ENCODE data around the gene RPL28.
A peak's percentile ranks its signal among the peaks of the same experiment; 100 is the strongest.

Gene RPL28

DNA sequence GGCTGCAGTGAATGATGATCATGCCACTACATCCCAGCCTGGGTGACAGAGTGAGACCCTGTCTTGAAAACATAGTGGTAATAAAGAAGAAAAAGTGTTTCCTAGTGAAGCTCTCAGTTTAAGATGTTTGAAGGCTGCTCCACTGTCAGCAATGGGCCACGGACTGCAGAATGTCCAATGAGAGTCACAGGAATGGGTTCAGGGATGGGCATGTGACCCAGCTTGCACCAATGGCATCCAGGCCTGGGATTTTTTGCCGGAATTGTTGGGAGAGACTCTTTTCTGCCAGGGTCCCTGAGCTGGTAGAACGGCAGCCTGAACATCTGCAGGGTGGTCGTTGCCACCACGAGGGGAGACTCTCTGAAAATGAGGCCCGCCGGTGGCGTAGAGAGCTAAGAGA, 51.1 kb downstream of the RPL28 start:
- no peaks in the 10 kb centered on the region for H3K9me3 ChIP-seq (ENCODE audit: control insufficient read depth, insufficient read depth, low read length)
- H3K9ac ChIP-seq (ENCODE audit: low read depth, low read length) = no peak overlapping the region
- no peaks in the 10 kb centered on the region for H3K36me3 ChIP-seq (ENCODE audit: control insufficient read depth, insufficient read depth, low read length)
- no peak overlapping the region for H3K27ac ChIP-seq (ENCODE audit: low read depth, low read length)
- no peak overlapping the region for H3K4me3 ChIP-seq (ENCODE audit: low read depth, low read length)
- peaks cover 4% of the 10 kb centered on the region; the same call in 1 of the 2 replicates for H3K4me1 ChIP-seq (ENCODE audit: control insufficient read depth, insufficient read depth, low read length)
- H3K27me3 ChIP-seq (ENCODE audit: control insufficient read depth, insufficient read depth, low read length) = peaks cover 39% of the 10 kb centered on the region

DNA sequence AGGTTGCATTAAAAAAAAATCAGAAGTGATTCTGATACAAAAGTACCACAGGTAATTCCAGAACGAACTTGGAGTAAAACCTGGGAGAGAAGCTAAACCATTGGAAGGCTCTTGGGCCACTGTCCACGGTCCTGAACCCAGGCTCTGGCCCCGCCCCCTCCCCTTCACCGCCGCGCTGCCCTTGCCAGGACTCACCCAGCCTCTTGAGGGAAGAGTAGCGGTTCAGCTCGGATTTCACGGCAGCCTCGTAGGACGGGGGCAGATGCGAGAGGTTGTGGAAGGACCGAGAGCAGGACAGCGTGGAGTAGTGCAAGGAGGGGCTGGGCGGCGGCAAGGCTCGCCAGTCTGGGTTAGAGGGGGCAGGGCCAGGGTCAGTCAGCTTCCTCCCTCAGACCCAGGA, 51.7 kb downstream of the RPL28 start:
- peaks cover 44% of the 10 kb centered on the region for H3K27me3 ChIP-seq (ENCODE audit: control insufficient read depth, insufficient read depth, low read length)
- H3K9ac ChIP-seq (ENCODE audit: low read depth, low read length) = no peak overlapping the region
- H3K4me3 ChIP-seq (ENCODE audit: low read depth, low read length) = no peak overlapping the region
- no peak overlapping the region for H3K27ac ChIP-seq (ENCODE audit: low read depth, low read length)
- H3K4me1 ChIP-seq (ENCODE audit: control insufficient read depth, insufficient read depth, low read length) = peaks cover 4% of the 10 kb centered on the region; the same call in 1 of the 2 replicates
- H3K36me3 ChIP-seq (ENCODE audit: control insufficient read depth, insufficient read depth, low read length) = no peaks in the 10 kb centered on the region
- H3K9me3 ChIP-seq (ENCODE audit: control insufficient read depth, insufficient read depth, low read length) = no peaks in the 10 kb centered on the region

DNA sequence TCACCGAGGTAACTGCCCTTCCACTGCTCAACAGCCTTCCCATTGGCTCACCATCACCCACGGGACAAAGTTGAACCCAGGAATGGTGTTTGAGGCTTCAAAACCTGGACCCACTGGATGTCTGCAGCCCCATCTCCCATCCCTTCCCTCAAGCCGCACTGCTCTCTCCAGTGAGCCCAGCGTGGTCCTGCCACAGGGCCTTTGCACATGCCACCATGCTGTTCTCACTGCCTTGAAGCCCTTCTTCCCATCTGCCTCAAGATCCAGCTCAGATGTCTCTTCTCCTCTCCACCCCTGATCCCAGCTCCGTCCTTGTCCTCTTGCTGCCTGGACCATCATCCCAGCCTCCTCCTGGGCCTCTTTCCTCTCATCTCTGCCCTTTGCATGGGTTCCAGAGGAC, 53.3 kb downstream of the RPL28 start:
- no peak overlapping the region for H3K27ac ChIP-seq (ENCODE audit: low read depth, low read length)
- H3K36me3 ChIP-seq (ENCODE audit: control insufficient read depth, insufficient read depth, low read length) = no peaks in the 10 kb centered on the region
- H3K4me1 ChIP-seq (ENCODE audit: control insufficient read depth, insufficient read depth, low read length) = peaks cover 4% of the 10 kb centered on the region; the same call in 1 of the 2 replicates
- no peak overlapping the region for H3K4me3 ChIP-seq (ENCODE audit: low read depth, low read length)
- no peaks in the 10 kb centered on the region for H3K9me3 ChIP-seq (ENCODE audit: control insufficient read depth, insufficient read depth, low read length)
- no peak overlapping the region for H3K9ac ChIP-seq (ENCODE audit: low read depth, low read length)
- peaks cover 61% of the 10 kb centered on the region for H3K27me3 ChIP-seq (ENCODE audit: control insufficient read depth, insufficient read depth, low read length)

DNA sequence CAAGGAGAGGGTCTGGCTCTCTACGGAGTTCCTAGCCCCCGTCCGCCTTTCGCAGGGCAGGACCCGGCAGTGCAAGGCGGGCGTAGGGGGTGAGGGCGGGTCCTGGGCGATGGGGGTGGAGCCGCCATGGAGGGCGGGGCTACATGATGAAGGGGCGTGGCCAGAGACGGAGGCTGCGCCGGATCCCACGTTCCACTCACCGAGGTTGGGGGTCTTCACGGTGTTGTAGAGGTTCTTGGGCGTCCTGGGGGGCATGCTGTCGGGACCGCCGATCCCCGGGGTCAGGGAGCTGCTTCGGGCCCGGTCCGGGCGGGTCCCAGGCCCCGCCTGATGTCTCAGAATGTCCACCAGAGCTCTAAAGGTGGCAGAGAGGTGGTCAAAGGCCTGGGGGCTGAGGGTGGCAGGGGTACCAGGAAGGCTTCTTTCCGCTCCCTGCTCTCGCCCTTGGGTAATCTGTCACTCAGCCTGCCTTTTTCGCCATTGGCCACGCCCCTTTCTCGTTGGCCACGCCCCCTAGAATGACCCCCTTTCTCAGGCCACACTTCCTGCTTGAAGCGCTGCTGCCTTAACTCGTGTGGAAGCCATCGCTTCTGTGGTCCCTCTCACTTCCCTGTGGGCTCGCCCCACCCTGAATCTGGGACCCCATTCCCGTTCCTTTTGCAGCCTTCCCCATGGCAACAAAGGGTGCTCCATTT, 54.8 kb downstream of the RPL28 start:
- H3K9ac ChIP-seq (ENCODE audit: low read depth, low read length) = no peak overlapping the region
- H3K36me3 ChIP-seq (ENCODE audit: control insufficient read depth, insufficient read depth, low read length) = no peaks in the 10 kb centered on the region
- peak overlapping the region; percentile 66 for H3K4me3 ChIP-seq (ENCODE audit: low read depth, low read length)
- peaks cover 76% of the 10 kb centered on the region for H3K27me3 ChIP-seq (ENCODE audit: control insufficient read depth, insufficient read depth, low read length)
- no peaks in the 10 kb centered on the region for H3K9me3 ChIP-seq (ENCODE audit: control insufficient read depth, insufficient read depth, low read length)
- H3K4me1 ChIP-seq (ENCODE audit: control insufficient read depth, insufficient read depth, low read length) = peaks cover 4% of the 10 kb centered on the region; the same call in 1 of the 2 replicates
- no peak overlapping the region for H3K27ac ChIP-seq (ENCODE audit: low read depth, low read length)

DNA sequence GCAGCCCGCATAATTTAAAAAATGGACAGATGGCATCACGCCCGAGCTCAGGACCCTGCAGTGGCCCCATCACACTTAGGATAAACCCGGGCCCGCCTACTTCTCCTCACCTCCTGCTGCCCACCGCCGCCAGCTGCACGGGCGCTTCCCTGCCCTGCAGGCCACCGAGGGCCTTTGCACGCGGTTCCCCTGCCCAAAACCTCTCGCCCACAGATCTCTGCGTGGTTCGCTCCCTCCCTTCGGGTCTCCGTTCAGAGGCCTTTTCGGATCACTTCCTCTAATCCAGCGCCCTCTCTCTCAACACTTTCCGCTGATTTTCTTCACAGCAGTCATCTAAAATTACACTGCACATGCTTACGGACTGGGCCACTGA, 55.6 kb downstream of the RPL28 start:
- Histone ChIP-seq H3K9ac (ENCODE audit: low read depth, low read length) (no peak overlapping the region), H3K4me1 (ENCODE audit: control insufficient read depth, insufficient read depth, low read length) (peaks cover 4% of the 10 kb centered on the region; the same call in 1 of the 2 replicates), H3K9me3 (ENCODE audit: control insufficient read depth, insufficient read depth, low read length) (no peaks in the 10 kb centered on the region), H3K4me3 (ENCODE audit: low read depth, low read length) (peak overlapping the region; percentile 66), H3K36me3 (ENCODE audit: control insufficient read depth, insufficient read depth, low read length) (no peaks in the 10 kb centered on the region), H3K27me3 (ENCODE audit: control insufficient read depth, insufficient read depth, low read length) (peaks cover 81% of the 10 kb centered on the region), H3K27ac (ENCODE audit: low read depth, low read length) (no peak overlapping the region)

DNA sequence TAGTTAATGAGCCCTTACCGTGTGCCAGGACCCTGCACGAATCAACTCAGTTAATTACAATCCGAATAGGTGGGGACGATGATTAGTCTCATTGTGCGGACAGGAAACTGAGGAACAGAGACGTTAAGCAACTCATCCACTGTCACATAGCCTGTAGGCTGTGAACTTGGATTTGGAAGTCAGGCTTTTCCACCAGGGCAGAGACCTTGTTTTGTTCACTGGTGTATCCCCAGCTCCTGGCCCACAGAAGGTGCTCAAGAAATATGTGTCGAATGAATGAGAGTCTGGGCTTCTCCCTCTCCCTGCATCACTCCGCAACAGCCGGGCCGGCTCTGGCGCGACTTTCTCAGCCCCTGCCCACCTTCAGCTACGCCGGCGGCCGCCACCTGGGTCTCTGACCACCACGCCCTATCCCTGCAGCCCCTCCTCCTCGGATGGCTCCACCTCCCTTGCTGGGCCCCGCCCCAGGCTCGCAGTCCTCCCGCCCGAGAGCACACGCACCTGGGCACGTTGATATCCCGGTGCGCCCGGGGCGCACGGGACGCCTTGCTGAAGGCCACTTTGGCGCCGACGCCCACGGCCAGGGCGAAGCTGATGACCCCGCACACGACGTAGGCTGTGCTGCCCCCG, 56.1 kb downstream of the RPL28 start:
- H3K27me3 ChIP-seq (ENCODE audit: control insufficient read depth, insufficient read depth, low read length) = peaks cover 86% of the 10 kb centered on the region
- peaks cover 4% of the 10 kb centered on the region; the same call in 1 of the 2 replicates for H3K4me1 ChIP-seq (ENCODE audit: control insufficient read depth, insufficient read depth, low read length)
- H3K4me3 ChIP-seq (ENCODE audit: low read depth, low read length) = peak overlapping the region; percentile 66; the same call in 1 of the 2 replicates
- H3K36me3 ChIP-seq (ENCODE audit: control insufficient read depth, insufficient read depth, low read length) = no peaks in the 10 kb centered on the region
- H3K9me3 ChIP-seq (ENCODE audit: control insufficient read depth, insufficient read depth, low read length) = no peaks in the 10 kb centered on the region
- H3K9ac ChIP-seq (ENCODE audit: low read depth, low read length) = no peak overlapping the region
- no peak overlapping the region for H3K27ac ChIP-seq (ENCODE audit: low read depth, low read length)

DNA sequence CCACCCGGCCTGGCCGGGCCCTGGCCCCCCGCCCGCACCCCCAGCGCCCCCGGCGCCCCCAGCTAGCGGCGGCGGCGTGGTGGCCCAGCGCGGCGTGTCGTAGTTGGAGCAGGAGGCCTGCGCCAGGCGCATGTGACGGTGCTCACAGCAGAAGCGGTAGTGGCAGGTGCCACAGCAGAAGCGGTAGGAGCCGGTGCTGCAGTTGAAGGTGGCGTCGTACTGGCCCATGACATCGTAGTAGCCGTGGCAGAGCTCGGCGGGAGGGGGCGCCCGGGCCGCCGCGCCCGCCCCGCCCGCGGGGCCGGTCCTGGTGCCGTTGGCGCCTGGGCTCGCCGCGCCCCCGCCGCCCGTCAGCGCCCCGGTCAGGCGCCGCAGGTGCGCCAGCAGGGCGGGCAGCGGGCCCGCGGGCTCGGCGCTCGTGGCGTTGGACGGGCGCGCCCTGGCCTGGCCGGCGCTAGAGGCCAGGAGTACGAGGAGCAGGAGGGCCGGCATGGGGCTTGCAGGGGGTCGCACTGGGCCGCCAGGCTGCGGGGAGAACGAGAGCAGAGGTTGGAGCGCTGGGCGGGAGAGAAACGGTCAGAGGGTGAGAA, 56.7 kb downstream of the RPL28 start:
- Histone ChIP-seq H3K27me3 (ENCODE audit: control insufficient read depth, insufficient read depth, low read length) (peaks cover 93% of the 10 kb centered on the region), H3K4me3 (ENCODE audit: low read depth, low read length) (no peak overlapping the region; the same call in 1 of the 2 replicates), H3K4me1 (ENCODE audit: control insufficient read depth, insufficient read depth, low read length) (peaks cover 4% of the 10 kb centered on the region; the same call in 1 of the 2 replicates), H3K9me3 (ENCODE audit: control insufficient read depth, insufficient read depth, low read length) (no peaks in the 10 kb centered on the region), H3K27ac (ENCODE audit: low read depth, low read length) (no peak overlapping the region), H3K9ac (ENCODE audit: low read depth, low read length) (no peak overlapping the region), H3K36me3 (ENCODE audit: control insufficient read depth, insufficient read depth, low read length) (no peaks in the 10 kb centered on the region)

DNA sequence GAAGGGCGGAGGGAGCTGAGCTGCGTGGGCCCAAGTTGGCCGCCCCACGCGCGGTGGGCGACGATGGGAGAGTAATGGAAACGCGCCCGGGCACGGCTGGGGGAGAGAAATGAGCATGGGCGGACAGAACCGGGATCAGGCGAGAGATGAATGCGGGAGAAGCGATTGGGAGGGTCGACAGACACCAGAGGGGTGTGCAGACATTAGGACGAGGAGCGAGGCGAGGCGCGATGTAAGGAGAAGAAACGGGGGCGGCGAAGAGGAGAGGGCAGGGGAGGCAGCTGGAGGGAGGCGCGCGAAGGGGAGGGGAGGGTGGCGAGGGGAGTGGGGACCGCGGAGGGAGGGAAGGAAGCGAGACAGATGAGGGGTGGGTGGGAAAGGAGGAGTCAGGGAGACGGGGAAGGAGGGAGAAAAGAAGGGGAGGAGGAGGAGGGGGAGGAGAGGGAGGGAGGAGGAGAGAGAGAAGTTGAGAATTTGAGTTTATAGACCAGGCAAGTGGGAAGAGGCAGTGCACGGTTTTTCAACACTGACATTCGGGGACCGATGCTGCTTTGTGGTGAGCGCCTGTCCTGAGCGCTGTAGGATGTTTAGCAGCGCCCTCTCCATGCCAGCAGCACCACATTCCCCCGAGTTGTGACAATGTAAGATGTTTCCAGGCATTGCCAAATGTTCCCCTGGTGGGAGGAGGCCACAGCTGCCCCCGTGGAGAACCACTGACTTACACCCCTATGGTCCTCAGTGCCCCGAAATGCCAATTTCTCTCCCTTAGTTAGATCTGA, 57.5 kb downstream of the RPL28 start, which contains the start of gene SHISA7:
TSS of gene SHISA7 (minus strand) at position 256 of the 779 bp plus-strand sequence. CDS start 437 bp downstream, outside the sequence.
- Histone ChIP-seq H3K36me3 (ENCODE audit: control insufficient read depth, insufficient read depth, low read length) (no peaks in the 10 kb centered on the region), H3K9ac (ENCODE audit: low read depth, low read length) (no peak within 1 kb of the TSS), H3K4me1 (ENCODE audit: control insufficient read depth, insufficient read depth, low read length) (peaks cover 4% of the 10 kb centered on the region; the same call in 1 of the 2 replicates), H3K9me3 (ENCODE audit: control insufficient read depth, insufficient read depth, low read length) (no peaks in the 10 kb centered on the region), H3K27ac (ENCODE audit: low read depth, low read length) (no peak within 1 kb of the TSS), H3K4me3 (ENCODE audit: low read depth, low read length) (peak within 1 kb of the TSS; percentile 38; the same call in 1 of the 2 replicates), H3K27me3 (ENCODE audit: control insufficient read depth, insufficient read depth, low read length) (peaks cover 98% of the 10 kb centered on the region)

DNA sequence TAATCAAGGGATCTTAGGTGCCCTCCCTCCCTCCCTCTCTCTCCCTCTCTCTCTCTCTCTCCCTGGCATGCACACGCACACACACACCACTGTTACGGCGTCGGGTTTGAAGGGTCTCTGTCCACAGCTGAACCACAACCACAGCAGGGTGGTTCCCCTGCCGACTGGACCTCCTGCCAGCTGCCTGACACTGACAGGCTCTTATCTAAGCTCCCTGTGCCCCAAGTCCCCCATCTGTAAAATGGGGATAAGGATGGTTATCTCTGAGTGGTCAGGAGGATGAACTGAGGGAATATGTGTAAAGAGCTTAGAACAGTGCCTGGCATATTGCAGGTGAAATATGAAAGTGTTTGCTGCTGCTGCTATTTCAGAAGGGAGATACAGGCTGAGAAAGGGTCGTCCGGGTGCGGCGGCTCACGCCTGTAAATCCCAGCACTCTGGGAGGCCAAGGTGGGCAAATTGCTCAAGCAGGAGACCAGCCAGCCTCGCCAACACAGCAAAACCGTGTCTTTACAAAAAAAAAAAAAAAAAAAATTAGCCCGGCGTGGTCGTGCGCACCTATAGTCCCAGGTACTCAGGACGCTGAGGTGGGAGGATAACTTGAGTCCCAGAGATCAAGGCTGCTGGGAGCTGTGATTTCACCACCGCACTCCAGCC, 58.2 kb downstream of the RPL28 start:
- Histone ChIP-seq H3K27me3 (ENCODE audit: control insufficient read depth, insufficient read depth, low read length) (peaks cover 98% of the 10 kb centered on the region), H3K9ac (ENCODE audit: low read depth, low read length) (no peak overlapping the region), H3K27ac (ENCODE audit: low read depth, low read length) (no peak overlapping the region), H3K36me3 (ENCODE audit: control insufficient read depth, insufficient read depth, low read length) (no peaks in the 10 kb centered on the region), H3K9me3 (ENCODE audit: control insufficient read depth, insufficient read depth, low read length) (no peaks in the 10 kb centered on the region), H3K4me3 (ENCODE audit: low read depth, low read length) (0 out of 2 replicates have a peak overlapping the region, but pooled peaks have one; percentile 8), H3K4me1 (ENCODE audit: control insufficient read depth, insufficient read depth, low read length) (peaks cover 4% of the 10 kb centered on the region; the same call in 1 of the 2 replicates)

DNA sequence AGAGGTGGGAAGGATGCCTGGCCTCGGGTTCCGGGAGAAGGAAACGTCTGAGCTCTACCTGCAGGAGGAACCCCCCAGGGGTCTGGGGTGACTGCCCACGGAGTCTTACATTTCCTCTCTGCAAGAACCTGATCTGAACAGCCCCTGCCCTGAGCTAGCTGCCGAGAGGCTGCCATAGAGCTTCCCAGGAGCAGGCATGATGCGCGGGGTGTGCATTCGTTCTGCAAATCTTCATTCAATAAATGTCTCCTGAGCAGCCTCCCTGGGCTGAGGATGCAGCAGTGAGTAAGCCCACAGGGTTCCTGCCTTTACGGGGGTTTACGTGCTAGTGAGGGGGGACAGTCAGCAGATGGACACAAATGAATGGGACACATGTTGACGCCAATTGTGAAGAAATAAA, 58.9 kb downstream of the RPL28 start:
- peaks cover 98% of the 10 kb centered on the region for H3K27me3 ChIP-seq (ENCODE audit: control insufficient read depth, insufficient read depth, low read length)
- H3K27ac ChIP-seq (ENCODE audit: low read depth, low read length) = no peak overlapping the region
- peaks cover 4% of the 10 kb centered on the region; the same call in 1 of the 2 replicates for H3K4me1 ChIP-seq (ENCODE audit: control insufficient read depth, insufficient read depth, low read length)
- H3K9ac ChIP-seq (ENCODE audit: low read depth, low read length) = no peak overlapping the region
- no peak overlapping the region for H3K4me3 ChIP-seq (ENCODE audit: low read depth, low read length)
- no peaks in the 10 kb centered on the region for H3K36me3 ChIP-seq (ENCODE audit: control insufficient read depth, insufficient read depth, low read length)
- no peaks in the 10 kb centered on the region for H3K9me3 ChIP-seq (ENCODE audit: control insufficient read depth, insufficient read depth, low read length)
